Trophoblast cell (in vitro differentiated cells and primary cell): ENCODE results near the gene PNPLA7.
"Not testable (repeated sequence)": the region's sequence is repeated elsewhere in the genome, so short reads cannot be mapped to it uniquely, and the experiment has no call there.

Experiments
- DNase-seq, 2 donors: peaks; one replicate each; pipeline ENCODE4 v3.0.0-alpha.2; 2016
- H2AFZ ChIP-seq: 2 replicates; pipeline ENCODE4 v1.6.1; 2013; ENCODE audit warnings: low read length, moderate library complexity, mild to moderate bottlenecking; ENCODE audit not compliant: insufficient read depth, poor library complexity
- H2AK5ac ChIP-seq: 2 replicates; pipeline ENCODE4 v1.6.1; 2013; ENCODE audit warnings: mild to moderate bottlenecking, low read length
- H2BK120ac ChIP-seq: 2 replicates; pipeline ENCODE4 v1.6.1; 2013; ENCODE audit warnings: low read length, mild to moderate bottlenecking, moderate library complexity; ENCODE audit not compliant: insufficient read depth, poor library complexity
- H2BK12ac ChIP-seq: 2 replicates; pipeline ENCODE4 v1.6.1; 2013; ENCODE audit warnings: mild to moderate bottlenecking, low read length, moderate library complexity
- H2BK5ac ChIP-seq: 2 replicates; pipeline ENCODE4 v1.6.1; 2013; ENCODE audit warnings: low read length, low read depth, moderate library complexity, mild to moderate bottlenecking; ENCODE audit not compliant: poor library complexity
- H3K14ac ChIP-seq: 2 replicates; pipeline ENCODE4 v1.6.1; 2013; ENCODE audit warnings: mild to moderate bottlenecking, low read length
- H3K18ac ChIP-seq: 2 replicates; pipeline ENCODE4 v1.6.1; 2013; ENCODE audit warnings: mild to moderate bottlenecking, low read length
- H3K23ac ChIP-seq: 2 replicates; pipeline ENCODE4 v1.6.1; 2013; ENCODE audit warnings: low read length
- H3K27ac ChIP-seq: 2 replicates; pipeline ENCODE4 v1.5.1; 2013; ENCODE audit warnings: low read depth, mild to moderate bottlenecking, inconsistent platforms, low read length, moderate library complexity
- H3K27me3 ChIP-seq: 2 replicates; pipeline ENCODE4 v1.6.1; 2013; ENCODE audit warnings: inconsistent platforms, mild to moderate bottlenecking, low read length, moderate library complexity; ENCODE audit not compliant: insufficient read depth
- H3K36me3 ChIP-seq, 2 experiments: 1 replicate in 1 of 2; 2 replicates in 1 of 2; pipeline ENCODE4 v1.6.1; 2013; ENCODE audit warnings: low read length in 2 of 2, mild to moderate bottlenecking in 2 of 2, moderate library complexity in 1 of 2; ENCODE audit not compliant: insufficient read depth in 2 of 2, control insufficient read depth in 1 of 2
- H3K4ac ChIP-seq: 2 replicates; pipeline ENCODE4 v1.6.1; 2013; ENCODE audit warnings: low read depth, mild to moderate bottlenecking, low read length, moderate library complexity
- H3K4me1 ChIP-seq, 2 experiments: 1 replicate in 1 of 2; 2 replicates in 1 of 2; pipeline ENCODE4 v1.6.1; 2013; ENCODE audit warnings: low read length in 2 of 2, mild to moderate bottlenecking in 2 of 2, moderate library complexity in 1 of 2; ENCODE audit not compliant: insufficient read depth in 2 of 2, control insufficient read depth in 1 of 2
- H3K4me2 ChIP-seq: 2 replicates; pipeline ENCODE4 v1.6.1; 2013; ENCODE audit warnings: inconsistent platforms, mild to moderate bottlenecking, low read length, moderate library complexity
- H3K4me3 ChIP-seq: 2 replicates; pipeline ENCODE4 v1.5.1; 2013; ENCODE audit warnings: mild to moderate bottlenecking, low read depth, low read length, inconsistent platforms
- H3K79me1 ChIP-seq: one replicate; pipeline ENCODE4 v1.6.1; 2013; ENCODE audit warnings: low read length
- H3K79me2 ChIP-seq: 2 replicates; pipeline ENCODE4 v1.6.1; 2013; ENCODE audit warnings: low read length, mild to moderate bottlenecking; ENCODE audit not compliant: control insufficient read depth, insufficient read depth, poor library complexity
- H3K9ac ChIP-seq: 2 replicates; pipeline ENCODE4 v1.6.1; 2013; ENCODE audit warnings: mild to moderate bottlenecking, low read length
- H3K9me3 ChIP-seq: 2 replicates; pipeline ENCODE4 v1.6.1; 2013; ENCODE audit warnings: low read depth, mild to moderate bottlenecking, control low read depth, inconsistent platforms, low read length; ENCODE audit not compliant: insufficient read depth
- H4K12ac ChIP-seq: 2 replicates; pipeline ENCODE4 v1.6.1; 2013; ENCODE audit warnings: low read depth, mild to moderate bottlenecking, low read length, moderate library complexity
- H4K8ac ChIP-seq: 2 replicates; pipeline ENCODE4 v1.6.1; 2013; ENCODE audit warnings: low read depth, mild to moderate bottlenecking, low read length, moderate library complexity
- H4K91ac ChIP-seq: one replicate; pipeline ENCODE4 v1.6.1; 2013; ENCODE audit warnings: low read depth, mild to moderate bottlenecking, low read length, moderate library complexity
- WGBS: extraction: QIAGEN DNeasy Blood & Tissue Kit; methylation state at CpG from one replicate; pipeline ENCODE4 v1.1.7; 2013; ENCODE audit warnings: missing lambda C conversion rate; ENCODE audit not compliant: insufficient read length, insufficient coverage; ENCODE audit errors: extremely low coverage; 5-methylcytosine and 5-hydroxymethylcytosine counted together

Gene PNPLA7

DNA sequence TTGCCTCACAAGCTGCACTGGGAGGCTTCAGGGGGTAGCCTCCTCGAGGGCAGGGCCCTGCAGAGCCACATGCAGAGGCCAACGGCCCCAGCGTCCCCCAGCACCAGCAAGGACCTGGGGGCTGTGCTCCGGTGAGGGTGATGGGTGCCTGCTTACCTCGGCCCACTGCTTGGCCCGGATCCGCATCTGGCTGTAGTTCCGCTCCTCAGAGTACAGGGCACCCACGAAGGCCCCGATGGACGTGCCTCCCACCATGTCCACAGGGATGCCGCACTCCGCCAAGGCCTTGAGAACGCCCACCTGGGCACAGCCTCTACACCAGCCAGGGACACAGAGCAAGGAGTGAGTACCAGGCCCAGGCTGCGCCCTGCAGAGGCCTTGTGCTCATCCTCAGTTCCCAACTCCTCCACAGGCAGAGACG lies 83.0 kb downstream of the PNPLA7 start:
- Histone ChIP-seq H2AK5ac (no peak overlapping the region), H4K8ac (no peak overlapping the region), H3K9me3 (peaks cover 1% of the 10 kb centered on the region), H3K23ac (no peak overlapping the region), H3K27ac (no peak overlapping the region), H3K4me1 (no peaks in the 10 kb centered on the region), H4K91ac (no peak overlapping the region), H2BK5ac (no peak overlapping the region), H3K27me3 (no peaks in the 10 kb centered on the region), H2BK12ac (no peak overlapping the region), H3K4me2 (no peak overlapping the region), H3K36me3 (no peaks in the 10 kb centered on the region), H3K14ac (no peak overlapping the region), H3K79me2 (no peaks in the 10 kb centered on the region), H3K4me3 (no peak overlapping the region), H2BK120ac (no peak overlapping the region), H2AFZ (no peak overlapping the region), H3K4ac (no peak overlapping the region), H3K79me1 (no peaks in the 10 kb centered on the region), H3K9ac (no peak overlapping the region), H4K12ac (no peak overlapping the region), H3K18ac (no peak overlapping the region)
- no peak for DNase-seq
- no CpG with 5 or more reads among the region's 16 CpGs for WGBS

DNA sequence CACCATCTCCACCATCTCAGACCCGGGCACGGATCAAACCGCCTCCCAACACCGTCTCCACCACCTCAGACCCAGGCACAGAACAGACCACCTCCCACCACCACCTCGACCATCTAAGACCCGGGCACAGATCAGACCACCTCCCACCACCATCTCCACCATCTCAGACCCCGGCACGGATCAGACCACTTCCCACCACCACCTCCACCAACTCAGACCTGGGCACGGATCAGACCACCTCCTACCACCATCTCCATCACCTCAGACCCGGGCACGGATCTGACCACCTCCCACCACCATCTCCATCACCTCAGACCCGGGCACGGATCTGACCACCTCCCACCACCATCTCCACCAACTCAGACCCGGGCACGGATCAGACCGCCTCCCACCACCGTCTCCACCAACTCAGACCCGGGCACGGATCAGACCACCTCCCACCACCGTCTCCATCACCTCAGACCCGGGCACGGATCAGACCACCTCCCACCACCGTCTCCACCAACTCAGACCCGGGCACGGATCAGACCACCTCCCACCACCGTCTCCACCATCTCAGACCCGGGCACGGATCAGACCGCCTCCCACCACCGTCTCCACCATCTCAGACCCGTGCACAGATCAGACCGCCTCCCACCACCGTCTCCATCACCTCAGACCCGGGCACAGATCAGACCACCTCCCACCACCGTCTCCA lies 83.7 kb downstream of the PNPLA7 start:
- WGBS = no CpG with 5 or more reads among the region's 35 CpGs
- not testable (repeated sequence) for H3K27ac ChIP-seq, H3K79me2 ChIP-seq, H3K4me1 ChIP-seq, H2BK12ac ChIP-seq, H2BK120ac ChIP-seq, H2AK5ac ChIP-seq, DNase-seq, H3K4me3 ChIP-seq, H2AFZ ChIP-seq, H4K91ac ChIP-seq, H3K79me1 ChIP-seq, H3K4me2 ChIP-seq, H3K27me3 ChIP-seq, H2BK5ac ChIP-seq, H3K9me3 ChIP-seq, H3K4ac ChIP-seq, H4K8ac ChIP-seq, H3K14ac ChIP-seq, H3K18ac ChIP-seq, H4K12ac ChIP-seq, H3K9ac ChIP-seq, H3K23ac ChIP-seq, H3K36me3 ChIP-seq

GRCh38 chr9:137465720-137466388 lies 84.3 kb downstream of the PNPLA7 start:
- Histone ChIP-seq H3K4me2 (no peak overlapping the region), H4K91ac (no peak overlapping the region), H3K23ac (no peak overlapping the region), H3K79me2 (no peaks in the 10 kb centered on the region), H3K27me3 (peaks cover 2% of the 10 kb centered on the region), H2AK5ac (no peak overlapping the region), H4K8ac (no peak overlapping the region), H3K4me1 (no peaks in the 10 kb centered on the region), H3K36me3 (no peaks in the 10 kb centered on the region), H2AFZ (no peak overlapping the region), H2BK120ac (no peak overlapping the region), H4K12ac (no peak overlapping the region), H2BK12ac (no peak overlapping the region), H3K14ac (no peak overlapping the region), H3K4ac (no peak overlapping the region), H3K18ac (no peak overlapping the region), H3K9me3 (peaks cover 3% of the 10 kb centered on the region), H2BK5ac (no peak overlapping the region), H3K79me1 (no peaks in the 10 kb centered on the region), H3K4me3 (no peak overlapping the region), H3K9ac (no peak overlapping the region), H3K27ac (no peak overlapping the region)
- no CpG with 5 or more reads among the region's 23 CpGs for WGBS
- no peak for DNase-seq

GRCh38 chr9:137465000-137465719 lies 85.0 kb downstream of the PNPLA7 start:
- Histone ChIP-seq H3K23ac (no peak overlapping the region), H3K18ac (no peak overlapping the region), H3K79me2 (no peaks in the 10 kb centered on the region), H4K8ac (no peak overlapping the region), H3K4ac (no peak overlapping the region), H2BK120ac (no peak overlapping the region), H3K27me3 (peaks cover 2% of the 10 kb centered on the region), H2BK12ac (no peak overlapping the region), H2AK5ac (no peak overlapping the region), H3K4me3 (no peak overlapping the region), H3K9ac (no peak overlapping the region), H3K14ac (no peak overlapping the region), H3K9me3 (peaks cover 3% of the 10 kb centered on the region), H3K4me2 (no peak overlapping the region), H4K12ac (no peak overlapping the region), H3K79me1 (no peaks in the 10 kb centered on the region), H2BK5ac (no peak overlapping the region), H4K91ac (no peak overlapping the region), H2AFZ (no peak overlapping the region), H3K4me1 (no peaks in the 10 kb centered on the region), H3K36me3 (no peaks in the 10 kb centered on the region), H3K27ac (no peak overlapping the region)
- DNase-seq = no peak
- WGBS = no CpG with 5 or more reads among the region's 23 CpGs
